Mammary epithelial cell (primary cell): Measurements from ENCODE around the gene ARHGEF28.

Experiments used
- EZH2 ChIP-seq: IDR thresholded peaks from 2 replicates; pipeline ENCODE4 v1.6.1; 2012; ENCODE audit warnings: low read length, inconsistent platforms, borderline replicate concordance
- TF ChIP-seq, protein P1 (sequence below), 2 donors: IDR thresholded peaks in 1 of 2; conservative IDR thresholded peaks in 1 of 2; 2 replicates each; pipeline ENCODE4 v1.5.1; 2011 to 2012; ENCODE audit warnings: inconsistent platforms in 2 of 2, low read length in 2 of 2, mild to moderate bottlenecking in 2 of 2, control low read depth in 1 of 2, low read depth in 1 of 2; ENCODE audit not compliant: insufficient read depth in 1 of 2; ENCODE audit errors: extremely low read depth in 1 of 2

GRCh38 chr5:73944581-73944980 is 318.6 kb downstream of the ARHGEF28 start:
- no peak for TF ChIP-seq EZH2
- TF ChIP-seq, protein P1, sequence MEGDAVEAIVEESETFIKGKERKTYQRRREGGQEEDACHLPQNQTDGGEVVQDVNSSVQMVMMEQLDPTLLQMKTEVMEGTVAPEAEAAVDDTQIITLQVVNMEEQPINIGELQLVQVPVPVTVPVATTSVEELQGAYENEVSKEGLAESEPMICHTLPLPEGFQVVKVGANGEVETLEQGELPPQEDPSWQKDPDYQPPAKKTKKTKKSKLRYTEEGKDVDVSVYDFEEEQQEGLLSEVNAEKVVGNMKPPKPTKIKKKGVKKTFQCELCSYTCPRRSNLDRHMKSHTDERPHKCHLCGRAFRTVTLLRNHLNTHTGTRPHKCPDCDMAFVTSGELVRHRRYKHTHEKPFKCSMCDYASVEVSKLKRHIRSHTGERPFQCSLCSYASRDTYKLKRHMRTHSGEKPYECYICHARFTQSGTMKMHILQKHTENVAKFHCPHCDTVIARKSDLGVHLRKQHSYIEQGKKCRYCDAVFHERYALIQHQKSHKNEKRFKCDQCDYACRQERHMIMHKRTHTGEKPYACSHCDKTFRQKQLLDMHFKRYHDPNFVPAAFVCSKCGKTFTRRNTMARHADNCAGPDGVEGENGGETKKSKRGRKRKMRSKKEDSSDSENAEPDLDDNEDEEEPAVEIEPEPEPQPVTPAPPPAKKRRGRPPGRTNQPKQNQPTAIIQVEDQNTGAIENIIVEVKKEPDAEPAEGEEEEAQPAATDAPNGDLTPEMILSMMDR (conservative IDR thresholded peaks at IDR 0.05 in 1 of 2, IDR thresholded peaks at IDR 0.05 in 1 of 2; ENCODE audit: extremely low read depth in 1 of 2, insufficient read depth in 1 of 2, low read depth in 1 of 2, low read length in 2 of 2), result no peak
